Right atrium auricular region (tissue), 2 donors: ENCODE measurements around the gene VOPP1. TPM values are rescaled to one million over a fixed set of nuclear protein-coding genes. Genes with fewer than 3 reads are reported as not detected.
"Not testable (repeated sequence)": the region's sequence is repeated elsewhere in the genome, so short reads cannot be mapped to it uniquely, and the experiment has no call there.

Experiments
- DNase-seq: peaks from one replicate; pipeline ENCODE4 v3.0.0-alpha.2; 2019; ENCODE audit warnings: low spot score
- H3K27ac ChIP-seq, 2 donors: fragments of 200-600 bp; sonication (generic); 1 replicate in 1 of 2; 2 replicates in 1 of 2; pipeline ENCODE4 v1.5.1; 2016 to 2019
- H3K27me3 ChIP-seq, 2 donors: fragments of 200-600 bp; sonication (generic); one replicate each; pipeline versions ENCODE4 v1.5.1 to v1.6.0; 2017 to 2019
- H3K36me3 ChIP-seq: fragments of 200-600 bp; sonication (generic); one replicate; pipeline ENCODE4 v1.5.1; 2016
- H3K4me1 ChIP-seq, 2 donors: fragments of 200-600 bp; sonication (generic); one replicate each; pipeline versions ENCODE4 v1.5.1 to v1.6.0; 2017 to 2019
- H3K4me3 ChIP-seq, 2 donors: fragments of 200-600 bp; sonication (generic); 1 replicate in 1 of 2; 2 replicates in 1 of 2; pipeline ENCODE4 v1.5.1; 2017 to 2019; ENCODE audit warnings: mild to moderate bottlenecking in 1 of 2, moderate library complexity in 1 of 2
- H3K9me3 ChIP-seq, 2 donors: fragments of 200-600 bp; sonication (generic); one replicate each; pipeline ENCODE4 v1.5.1; 2019
- total RNA-seq, 2 donors: library from RNA; depleted of rRNA; stranded (reverse); fragments of >200 nt; gene quantifications; one replicate each; pipeline ENCODE4 v1.1.0, GENCODE V29; 2016
- TF ChIP-seq, protein P1 (sequence below), 2 donors: fragments of 200-600 bp; sonication (generic); IDR thresholded peaks; one replicate each; pipeline ENCODE4 v1.5.1; 2019; ENCODE audit warnings: antibody characterized with exemption in 2 of 2

VOPP1 gene
- total RNA-seq, 2 donors from 2014 or later: 21.4 to 24.1 TPM

DNA sequence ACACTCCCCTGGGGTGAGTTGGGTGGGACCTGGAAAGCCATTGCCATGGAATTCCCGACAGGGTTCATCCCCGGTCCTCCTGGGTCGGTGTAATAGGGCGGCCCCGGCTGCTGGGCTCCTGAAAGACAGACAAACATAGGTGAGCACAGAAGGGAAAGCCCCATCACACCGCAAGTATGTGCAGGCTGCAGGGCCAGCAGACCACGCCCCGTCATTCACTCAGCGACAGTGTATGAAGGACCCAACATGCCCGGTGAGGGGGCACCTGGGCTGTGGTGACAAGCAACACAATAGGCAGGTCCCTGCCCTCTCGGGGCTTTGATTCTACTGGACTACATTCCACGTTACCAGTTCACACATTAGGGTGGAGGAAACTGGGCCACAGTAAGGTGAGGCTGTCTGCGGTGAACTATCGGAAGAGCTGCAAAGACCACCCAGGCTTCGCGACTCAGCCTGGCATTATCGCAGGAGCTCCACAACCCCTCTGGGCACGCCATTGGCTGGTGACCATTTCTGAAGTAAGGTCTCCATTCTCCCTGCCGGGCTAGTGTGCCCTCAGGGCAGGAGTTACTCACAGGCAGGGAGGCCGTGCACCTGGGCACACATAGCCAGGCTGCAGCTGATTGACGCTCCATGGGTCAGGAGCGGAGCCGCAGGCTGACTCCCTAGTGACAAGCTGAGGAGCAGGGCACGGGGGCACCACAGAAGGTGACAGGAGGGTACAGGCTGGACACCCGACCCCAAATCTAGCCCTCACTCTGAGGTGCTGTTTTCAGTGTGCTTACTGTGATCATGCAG, 99.2 kb downstream of the VOPP1 start:
- no peak for DNase-seq
- no peaks in the 10 kb centered on the region for H3K36me3 ChIP-seq
- no peaks in the 10 kb centered on the region for H3K27me3 ChIP-seq
- no peaks in the 10 kb centered on the region for H3K4me1 ChIP-seq
- no peak overlapping the region for H3K27ac ChIP-seq
- no peaks in the 10 kb centered on the region for H3K9me3 ChIP-seq
- TF ChIP-seq, protein P1, sequence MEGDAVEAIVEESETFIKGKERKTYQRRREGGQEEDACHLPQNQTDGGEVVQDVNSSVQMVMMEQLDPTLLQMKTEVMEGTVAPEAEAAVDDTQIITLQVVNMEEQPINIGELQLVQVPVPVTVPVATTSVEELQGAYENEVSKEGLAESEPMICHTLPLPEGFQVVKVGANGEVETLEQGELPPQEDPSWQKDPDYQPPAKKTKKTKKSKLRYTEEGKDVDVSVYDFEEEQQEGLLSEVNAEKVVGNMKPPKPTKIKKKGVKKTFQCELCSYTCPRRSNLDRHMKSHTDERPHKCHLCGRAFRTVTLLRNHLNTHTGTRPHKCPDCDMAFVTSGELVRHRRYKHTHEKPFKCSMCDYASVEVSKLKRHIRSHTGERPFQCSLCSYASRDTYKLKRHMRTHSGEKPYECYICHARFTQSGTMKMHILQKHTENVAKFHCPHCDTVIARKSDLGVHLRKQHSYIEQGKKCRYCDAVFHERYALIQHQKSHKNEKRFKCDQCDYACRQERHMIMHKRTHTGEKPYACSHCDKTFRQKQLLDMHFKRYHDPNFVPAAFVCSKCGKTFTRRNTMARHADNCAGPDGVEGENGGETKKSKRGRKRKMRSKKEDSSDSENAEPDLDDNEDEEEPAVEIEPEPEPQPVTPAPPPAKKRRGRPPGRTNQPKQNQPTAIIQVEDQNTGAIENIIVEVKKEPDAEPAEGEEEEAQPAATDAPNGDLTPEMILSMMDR (IDR thresholded peaks at IDR 0.05): no peak
- H3K4me3 ChIP-seq: no peak overlapping the region

- H3K27me3 ChIP-seq, H3K27ac ChIP-seq, H3K4me3 ChIP-seq, H3K9me3 ChIP-seq, DNase-seq, H3K36me3 ChIP-seq, H3K4me1 ChIP-seq: not testable (repeated sequence)
Observed at GRCh38 chr7:55472406-55472805, 99.9 kb downstream of the VOPP1 start.

DNA sequence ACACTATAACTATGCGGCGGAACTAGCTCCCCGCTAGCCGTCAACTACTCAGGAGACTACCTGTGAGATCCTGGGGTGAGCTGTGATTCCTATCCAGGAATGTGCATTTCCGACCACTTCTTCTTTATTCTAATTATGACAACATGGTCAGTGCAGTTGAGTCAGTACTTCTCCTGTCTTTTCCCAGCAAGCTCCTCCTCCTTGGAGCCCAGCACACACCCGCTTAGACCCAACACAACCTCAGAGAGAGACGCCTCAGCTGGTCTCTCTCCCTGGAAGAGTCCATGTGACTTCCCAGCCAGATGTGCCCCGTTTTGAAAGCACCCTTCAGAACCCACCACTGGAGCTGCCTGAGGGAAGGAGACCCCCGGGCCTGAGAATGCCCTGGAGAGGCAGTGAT, 100.7 kb downstream of the VOPP1 start:
- not testable (repeated sequence) for H3K27me3 ChIP-seq, H3K9me3 ChIP-seq, DNase-seq, H3K36me3 ChIP-seq, H3K4me3 ChIP-seq, H3K4me1 ChIP-seq, H3K27ac ChIP-seq

DNA sequence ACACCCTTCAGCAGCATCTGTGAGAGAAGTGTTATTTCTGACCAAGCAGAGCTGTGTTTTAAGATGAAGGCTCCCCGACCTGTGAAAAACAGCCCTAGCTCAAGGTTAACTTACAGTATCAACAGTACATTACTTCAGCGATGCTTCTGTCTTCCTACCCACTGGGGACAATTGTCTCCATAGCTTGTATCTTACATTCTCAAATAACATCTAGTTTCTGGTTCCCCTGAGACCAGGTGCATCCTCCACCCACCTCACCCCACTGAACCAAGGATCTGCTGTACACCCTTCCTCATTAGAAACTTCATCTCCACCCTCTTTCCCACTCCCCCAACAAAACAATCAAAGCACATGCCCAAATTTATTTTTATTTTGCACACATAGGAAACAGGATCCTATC, 102.0 kb downstream of the VOPP1 start:
- Histone ChIP-seq H3K27ac (no peak overlapping the region), H3K27me3 (no peaks in the 10 kb centered on the region), H3K4me1 (no peaks in the 10 kb centered on the region), H3K9me3 (no peaks in the 10 kb centered on the region), H3K36me3 (peaks cover under 1% of the 10 kb centered on the region), H3K4me3 (no peak overlapping the region)
- TF ChIP-seq, protein P1 (IDR thresholded peaks at IDR 0.05): no peak
- no peak for DNase-seq

GRCh38 chr7:55469721-55470120, 102.6 kb downstream of the VOPP1 start:
- H3K9me3 ChIP-seq: no peaks in the 10 kb centered on the region
- H3K4me3 ChIP-seq: no peak overlapping the region
- H3K4me1 ChIP-seq: no peaks in the 10 kb centered on the region
- no peak for DNase-seq
- peaks cover 6% of the 10 kb centered on the region for H3K36me3 ChIP-seq
- no peak overlapping the region for H3K27ac ChIP-seq
- TF ChIP-seq, protein P1 (IDR thresholded peaks at IDR 0.05): no peak
- no peaks in the 10 kb centered on the region for H3K27me3 ChIP-seq

- peaks cover 10% of the 10 kb centered on the region for H3K36me3 ChIP-seq
- no peak overlapping the region for H3K4me3 ChIP-seq
- no peak for DNase-seq
- TF ChIP-seq, protein P1 (IDR thresholded peaks at IDR 0.05): no peak
- H3K27ac ChIP-seq: no peak overlapping the region
- no peaks in the 10 kb centered on the region for H3K27me3 ChIP-seq
- H3K4me1 ChIP-seq: no peaks in the 10 kb centered on the region
- H3K9me3 ChIP-seq: no peaks in the 10 kb centered on the region
Observed at GRCh38 chr7:55469271-55469681, 103.0 kb downstream of the VOPP1 start.

- Histone ChIP-seq H3K4me1 (no peaks in the 10 kb centered on the region), H3K27me3 (no peaks in the 10 kb centered on the region), H3K36me3 (peaks cover 16% of the 10 kb centered on the region), H3K9me3 (no peaks in the 10 kb centered on the region), H3K4me3 (no peak overlapping the region), H3K27ac (no peak overlapping the region)
- TF ChIP-seq, protein P1 (IDR thresholded peaks at IDR 0.05): no peak
- no peak for DNase-seq
Observed at GRCh38 chr7:55468495-55468894, 103.8 kb downstream of the VOPP1 start.
